ENCODE measurements around the gene SYTL1.

Gene SYTL1

GRCh38 chr1:27403065-27403726 is 61.4 kb downstream of the SYTL1 start:
- DNase-seq (ENCODE audit: low read depth in 3 of 3), result no peak
